Smooth muscle cell (in vitro differentiated cells): Measurements from ENCODE around the gene IPO11. TPM values are rescaled to one million over a fixed set of nuclear protein-coding genes. Genes with fewer than 3 reads are reported as not detected.

ENCODE experiments used
- DNase-seq: peaks from one replicate; lab custom pipeline; 2025; ENCODE audit not compliant: unreplicated experiment; lab: John Stamatoyannopoulos, UW
- H2AFZ ChIP-seq: fragments of 200-600 bp; sonication (generic); 2 replicates; pipeline ENCODE4 v1.6.0; 2016; ENCODE audit warnings: antibody characterized with exemption, low read depth, mild to moderate bottlenecking
- H3F3A ChIP-seq: fragments of 200-600 bp; sonication (generic); 2 replicates; pipeline ENCODE4 v1.6.0; 2017; ENCODE audit warnings: antibody characterized with exemption, low read depth
- H3K27ac ChIP-seq: fragments of 200-600 bp; sonication (generic); 2 replicates; pipeline ENCODE4 v1.5.1; 2016; ENCODE audit warnings: low read depth, mild to moderate bottlenecking
- H3K27me3 ChIP-seq: fragments of 200-600 bp; sonication (generic); 2 replicates; pipeline ENCODE4 v1.6.1; 2016; ENCODE audit warnings: low read depth, mild to moderate bottlenecking
- H3K36me3 ChIP-seq: fragments of 200-600 bp; sonication (generic); 2 replicates; pipeline ENCODE4 v1.5.1; 2016; ENCODE audit warnings: low read depth
- H3K4me1 ChIP-seq: fragments of 200-600 bp; sonication (generic); 2 replicates; pipeline ENCODE4 v1.5.1; 2016; ENCODE audit warnings: low read depth
- H3K4me2 ChIP-seq: fragments of 200-600 bp; sonication (generic); 2 replicates; pipeline ENCODE4 v1.6.0; 2016; ENCODE audit warnings: mild to moderate bottlenecking
- H3K4me3 ChIP-seq: fragments of 200-600 bp; sonication (generic); 2 replicates; pipeline ENCODE4 v1.5.1; 2016; ENCODE audit warnings: mild to moderate bottlenecking
- H3K79me2 ChIP-seq: fragments of 200-600 bp; sonication (generic); 2 replicates; pipeline ENCODE4 v1.6.0; 2016; ENCODE audit warnings: low read depth, mild to moderate bottlenecking
- H3K9ac ChIP-seq: fragments of 200-600 bp; sonication (generic); 2 replicates; pipeline ENCODE4 v1.6.0; 2016; ENCODE audit warnings: low read depth
- H3K9me3 ChIP-seq: fragments of 200-600 bp; sonication (generic); replicated peaks from 2 replicates; pipeline ENCODE4 v1.5.1; 2016; ENCODE audit warnings: low read depth
- H4K20me1 ChIP-seq: fragments of 200-600 bp; sonication (generic); 2 replicates; pipeline ENCODE4 v1.6.0; 2016; ENCODE audit warnings: low read depth
- CTCF ChIP-seq: fragments of 200-600 bp; sonication (generic); IDR thresholded peaks from 2 replicates; pipeline ENCODE4 v1.5.1; 2017; ENCODE audit warnings: borderline replicate concordance, mild to moderate bottlenecking, antibody characterized with exemption; ENCODE audit not compliant: insufficient read depth, poor library complexity, severe bottlenecking
- WGBS: methylation state at CpG from one replicate; pipeline ENCODE4 v1.1.7; 2016; ENCODE audit warnings: low lambda C conversion rate; 5-methylcytosine and 5-hydroxymethylcytosine counted together
- polyA plus RNA-seq: library from polyadenylated mRNA; unstranded; fragments of >200 nt; fragmentation: Nextera tagmentation; extraction: Ambion mirVana; gene quantifications from 2 replicates; pipeline ENCODE4 v1.2.1, GENCODE V29; 2016
- total RNA-seq: library from RNA; depleted of rRNA; stranded (reverse); fragments of >200 nt; gene quantifications from 2 replicates; pipeline ENCODE4 v1.2.3, GENCODE V29; 2014

Gene IPO11
- total and polyA plus RNA-seq, 2 experiments from 2014 or later, result 9.3 to 31.8 TPM

GRCh38 chr5:62477801-62478200 is 65.2 kb downstream of the IPO11 start:
- peak overlapping the region; percentile 14 for H3K27ac ChIP-seq
- 93% methylated on average over 2 of the region's 2 CpGs for WGBS

GRCh38 chr5:62483556-62483955 is 71.0 kb downstream of the IPO11 start:
- no peak overlapping the region for H3K4me3 ChIP-seq
- H3K4me1 ChIP-seq, result no peaks in the 10 kb centered on the region
- no peaks in the 10 kb centered on the region for H3F3A ChIP-seq
- no peak for TF ChIP-seq CTCF
- H3K9me3 ChIP-seq, result no peaks in the 10 kb centered on the region
- H2AFZ ChIP-seq, result no peak overlapping the region
- H3K79me2 ChIP-seq, result no peaks in the 10 kb centered on the region
- DNase-seq, result no peak
- H3K27ac ChIP-seq, result no peak overlapping the region
- no peaks in the 10 kb centered on the region for H3K27me3 ChIP-seq
- H4K20me1 ChIP-seq, result no peaks in the 10 kb centered on the region
- H3K36me3 ChIP-seq, result no peaks in the 10 kb centered on the region
- WGBS, result 94% methylated on average over 2 of the region's 2 CpGs
- no peak overlapping the region for H3K9ac ChIP-seq
- no peak overlapping the region for H3K4me2 ChIP-seq

More at GRCh38 chr5:62477801-62478200, 65.2 kb downstream of the IPO11 start:
- H3F3A ChIP-seq, result no peaks in the 10 kb centered on the region
- no peak overlapping the region for H3K4me3 ChIP-seq
- H3K36me3 ChIP-seq, result no peaks in the 10 kb centered on the region
- no peak for DNase-seq
- no peak for TF ChIP-seq CTCF
- no peaks in the 10 kb centered on the region for H3K79me2 ChIP-seq
- no peak overlapping the region for H3K4me2 ChIP-seq
- no peaks in the 10 kb centered on the region for H3K9me3 ChIP-seq
- H2AFZ ChIP-seq, result no peak overlapping the region
- H4K20me1 ChIP-seq, result no peaks in the 10 kb centered on the region
- no peak overlapping the region for H3K9ac ChIP-seq
- no peaks in the 10 kb centered on the region for H3K4me1 ChIP-seq
- no peaks in the 10 kb centered on the region for H3K27me3 ChIP-seq

- H3K79me2 ChIP-seq, result no peaks in the 10 kb centered on the region
- no peaks in the 10 kb centered on the region for H3K4me1 ChIP-seq
- no peak overlapping the region for H3K4me2 ChIP-seq
- no peak overlapping the region for H3K27ac ChIP-seq
- no peaks in the 10 kb centered on the region for H3K9me3 ChIP-seq
- no peak overlapping the region for H2AFZ ChIP-seq
- no peaks in the 10 kb centered on the region for H3K27me3 ChIP-seq
- no peak overlapping the region for H3K4me3 ChIP-seq
- H3K36me3 ChIP-seq, result peaks cover 4% of the 10 kb centered on the region
- TF ChIP-seq CTCF, result no peak
- no peak for DNase-seq
- WGBS, result 100% methylated on average over 1 of the region's 1 CpG
- H3K9ac ChIP-seq, result no peak overlapping the region
- no peaks in the 10 kb centered on the region for H3F3A ChIP-seq
- no peaks in the 10 kb centered on the region for H4K20me1 ChIP-seq
These were observed 74.1 kb downstream of the IPO11 start for GRCh38 chr5:62486672-62487071.

GRCh38 chr5:62488531-62488930 is 76.0 kb downstream of the IPO11 start:
- H3K9me3 ChIP-seq, result no peaks in the 10 kb centered on the region
- peaks cover 4% of the 10 kb centered on the region for H3K36me3 ChIP-seq
- no peaks in the 10 kb centered on the region for H4K20me1 ChIP-seq
- TF ChIP-seq CTCF, result no peak
- H2AFZ ChIP-seq, result no peak overlapping the region
- H3K27me3 ChIP-seq, result no peaks in the 10 kb centered on the region
- WGBS, result 79% methylated on average over 4 of the region's 4 CpGs
- H3K4me1 ChIP-seq, result no peaks in the 10 kb centered on the region
- no peak overlapping the region for H3K9ac ChIP-seq
- no peaks in the 10 kb centered on the region for H3F3A ChIP-seq
- no peak overlapping the region for H3K27ac ChIP-seq
- no peaks in the 10 kb centered on the region for H3K79me2 ChIP-seq
- H3K4me3 ChIP-seq, result no peak overlapping the region
- no peak for DNase-seq
- H3K4me2 ChIP-seq, result no peak overlapping the region
